Subcutaneous abdominal adipose tissue (tissue), 5 donors: ENCODE measurements around the gene SPSB2.
A peak's percentile ranks its signal among the peaks of the same experiment; 100 is the strongest.

Experiments
- H3K27ac ChIP-seq: one replicate; pipeline ENCODE4 v1.7.0; 2013; ENCODE audit warnings: low read depth, mild to moderate bottlenecking, inconsistent platforms, low read length, moderate library complexity
- H3K27me3 ChIP-seq, 5 donors: one replicate each; pipeline ENCODE4 v1.7.0; 2013; ENCODE audit warnings: low read length in 5 of 5, inconsistent platforms in 1 of 5; ENCODE audit not compliant: control insufficient read depth in 5 of 5, insufficient read depth in 4 of 5
- H3K36me3 ChIP-seq, 5 donors: one replicate each; pipeline ENCODE4 v1.7.0; 2013; ENCODE audit warnings: low read length in 5 of 5; ENCODE audit not compliant: control insufficient read depth in 5 of 5, insufficient read depth in 5 of 5
- H3K4me1 ChIP-seq, 5 donors: one replicate each; pipeline ENCODE4 v1.7.0; 2013; ENCODE audit warnings: low read length in 5 of 5, mild to moderate bottlenecking in 3 of 5, moderate library complexity in 1 of 5; ENCODE audit not compliant: control insufficient read depth in 5 of 5, insufficient read depth in 5 of 5
- H3K4me3 ChIP-seq, 5 donors: one replicate each; pipeline ENCODE4 v1.7.0; 2013; ENCODE audit warnings: low read length in 5 of 5, low read depth in 1 of 5
- H3K9ac ChIP-seq, 5 donors: one replicate each; pipeline ENCODE4 v1.7.0; 2013; ENCODE audit warnings: low read length in 5 of 5, mild to moderate bottlenecking in 4 of 5, moderate library complexity in 3 of 5
- H3K9me3 ChIP-seq, 5 donors: one replicate each; pipeline ENCODE4 v1.7.0; 2013; ENCODE audit warnings: low read length in 5 of 5; ENCODE audit not compliant: control insufficient read depth in 5 of 5
- donor health status: healthy.
- donor health status: healthy.
- donor health status: healthy.
- donor health status: healthy.
- donor health status: healthy.

Gene SPSB2

GRCh38 chr12:6851921-6852650 lies 21.0 kb downstream of the SPSB2 start, which contains the start of gene USP5:
TSS of gene USP5 (plus strand) at chr12:6852150. CDS start at chr12:6852180, 30 bp downstream.
- Histone ChIP-seq H3K9me3 (peaks cover 0 to 5% (median 0%) of the 10 kb centered on the region in 5 donors), H3K4me3 (peak within 1 kb of the TSS; percentile 94 to 100 (median 98)), H3K9ac (peak within 1 kb of the TSS; percentile 78 to 99 (median 86)), H3K4me1 (peaks cover 17 to 24% (median 23%) of the 10 kb centered on the region in 5 donors), H3K27me3 (peaks cover 0 to 14% (median 0%) of the 10 kb centered on the region in 5 donors), H3K27ac (peak within 1 kb of the TSS; percentile 96), H3K36me3 (peaks cover 0 to 24% (median 18%) of the 10 kb centered on the region in 5 donors)

GRCh38 chr12:6851153-6851920 lies 21.8 kb downstream of the SPSB2 start, which contains the start of gene CDCA3:
TSS of gene CDCA3 (minus strand) at chr12:6851286. CDS start at chr12:6850952, 334 bp downstream.
- H3K9ac ChIP-seq = peak within 1 kb of the TSS; percentile 78 to 99 (median 86)
- H3K4me3 ChIP-seq = peak within 1 kb of the TSS; percentile 94 to 100 (median 98)
- H3K4me1 ChIP-seq = peaks cover 17 to 24% (median 23%) of the 10 kb centered on the region in 5 donors
- peak within 1 kb of the TSS; percentile 96 for H3K27ac ChIP-seq
- H3K9me3 ChIP-seq = peaks cover 0 to 5% (median 0%) of the 10 kb centered on the region in 5 donors
- H3K36me3 ChIP-seq = peaks cover 0 to 18% (median 11%) of the 10 kb centered on the region in 5 donors
- peaks cover 0 to 14% (median 0%) of the 10 kb centered on the region in 5 donors for H3K27me3 ChIP-seq

DNA sequence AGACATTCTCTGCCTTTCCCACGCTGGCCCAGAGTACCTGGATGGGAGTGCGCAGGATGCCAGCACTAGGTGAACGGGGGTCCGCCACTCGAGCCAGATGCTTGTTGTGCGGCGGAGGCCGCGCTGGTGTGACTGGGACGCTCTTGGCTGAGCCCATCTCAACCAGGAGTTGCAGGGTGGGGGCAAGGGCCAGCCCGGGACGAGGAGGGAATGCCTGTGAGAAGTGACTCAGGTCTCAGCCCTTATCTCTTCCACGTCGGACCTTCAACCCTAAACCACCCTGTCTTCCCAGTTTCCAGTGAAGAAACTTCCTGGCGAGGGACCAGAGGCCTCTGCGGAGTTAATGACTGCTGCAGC lies 22.3 kb downstream of the SPSB2 start:
- Histone ChIP-seq H3K9ac (peak overlapping the region in 2 of 5 donors; percentile 71 to 99), H3K4me3 (peak overlapping the region; percentile 85 to 100 (median 98)), H3K27me3 (peaks cover 0 to 14% (median 0%) of the 10 kb centered on the region in 5 donors), H3K4me1 (peaks cover 17 to 24% (median 23%) of the 10 kb centered on the region in 5 donors), H3K9me3 (peaks cover 0 to 5% (median 0%) of the 10 kb centered on the region in 5 donors), H3K27ac (peak overlapping the region; percentile 96), H3K36me3 (peaks cover 0 to 14% (median 6%) of the 10 kb centered on the region in 5 donors)

- no peak overlapping the region for H3K27ac ChIP-seq
- H3K27me3 ChIP-seq = peaks cover 0 to 14% (median 0%) of the 10 kb centered on the region in 5 donors
- H3K9me3 ChIP-seq = peaks cover 0 to 5% (median 0%) of the 10 kb centered on the region in 5 donors
- no peak overlapping the region for H3K9ac ChIP-seq
- peaks cover 17 to 24% (median 23%) of the 10 kb centered on the region in 5 donors for H3K4me1 ChIP-seq
- H3K36me3 ChIP-seq = peaks cover 0 to 9% (median 7%) of the 10 kb centered on the region in 5 donors
- no peak overlapping the region for H3K4me3 ChIP-seq
Observed at GRCh38 chr12:6849976-6850560, 23.0 kb downstream of the SPSB2 start.

DNA sequence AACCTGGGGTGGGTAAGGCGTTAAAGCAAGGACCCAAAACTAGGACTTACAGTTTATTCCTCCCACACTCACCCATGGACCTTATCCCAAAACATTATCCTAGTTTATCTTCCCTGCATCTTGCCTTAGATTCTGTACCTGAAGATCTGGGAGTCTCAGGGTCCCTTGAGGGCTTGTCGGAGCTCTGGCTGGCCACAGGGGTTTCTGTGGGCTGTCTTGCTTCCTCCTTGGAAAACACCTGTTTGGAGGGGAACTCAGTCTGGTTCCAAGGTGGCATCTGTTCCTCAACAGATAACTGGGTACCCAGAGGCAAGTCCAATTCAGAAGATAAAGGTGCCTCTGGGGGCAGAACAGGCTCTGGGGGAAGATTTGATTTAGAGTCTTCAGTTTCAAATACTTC lies 23.7 kb downstream of the SPSB2 start:
- H3K36me3 ChIP-seq = peaks cover 0 to 9% (median 7%) of the 10 kb centered on the region in 5 donors
- peaks cover 0 to 5% (median 0%) of the 10 kb centered on the region in 5 donors for H3K9me3 ChIP-seq

GRCh38 chr12:6847676-6848075 lies 25.4 kb downstream of the SPSB2 start:
- no peak overlapping the region for H3K4me3 ChIP-seq
- H3K27ac ChIP-seq = no peak overlapping the region
- H3K9ac ChIP-seq = no peak overlapping the region
- peaks cover 0 to 9% (median 7%) of the 10 kb centered on the region in 5 donors for H3K36me3 ChIP-seq
- H3K9me3 ChIP-seq = peaks cover 0 to 5% (median 0%) of the 10 kb centered on the region in 5 donors
- peaks cover 0 to 22% (median 3%) of the 10 kb centered on the region in 5 donors for H3K27me3 ChIP-seq
- peaks cover 10 to 18% (median 13%) of the 10 kb centered on the region in 5 donors for H3K4me1 ChIP-seq

More for the DNA sequence above, 23.7 kb downstream of the SPSB2 start:
- Histone ChIP-seq H3K9ac (no peak overlapping the region), H3K4me1 (peaks cover 17 to 24% (median 23%) of the 10 kb centered on the region in 5 donors), H3K27ac (no peak overlapping the region), H3K27me3 (peaks cover 0 to 14% (median 0%) of the 10 kb centered on the region in 5 donors), H3K4me3 (no peak overlapping the region)

DNA sequence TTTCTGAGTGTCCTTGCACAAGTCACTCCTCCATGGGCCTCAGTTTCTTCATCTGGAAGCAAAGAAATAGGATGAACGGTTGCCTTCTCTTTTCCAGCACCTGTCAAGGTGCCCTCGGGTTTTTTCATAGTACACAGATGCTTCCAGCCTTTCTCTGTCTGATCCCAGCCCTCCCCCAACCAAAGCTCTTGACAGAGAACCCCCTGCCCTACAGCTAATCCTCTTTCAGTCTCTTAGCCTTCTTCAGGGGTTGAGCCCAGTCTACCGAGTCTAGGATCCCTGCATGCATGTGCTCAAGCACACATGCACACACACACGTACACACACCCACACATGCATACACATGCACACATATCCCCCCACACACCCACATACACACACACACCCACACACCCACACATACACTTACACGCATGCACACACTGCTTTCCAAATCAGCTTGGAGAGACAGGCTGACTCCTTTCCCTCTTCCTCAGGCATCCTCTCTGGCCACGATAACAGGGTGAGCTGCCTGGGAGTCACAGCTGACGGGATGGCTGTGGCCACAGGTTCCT lies 26.7 kb downstream of the SPSB2 start:
- H3K27ac ChIP-seq = no peak overlapping the region
- H3K9me3 ChIP-seq = no peaks in the 10 kb centered on the region
- H3K4me1 ChIP-seq = peaks cover 6 to 9% (median 8%) of the 10 kb centered on the region in 5 donors
- H3K4me3 ChIP-seq = no peak overlapping the region
- H3K9ac ChIP-seq = no peak overlapping the region
- peaks cover 0 to 17% (median 7%) of the 10 kb centered on the region in 5 donors for H3K27me3 ChIP-seq
- peaks cover 0 to 9% (median 3%) of the 10 kb centered on the region in 5 donors for H3K36me3 ChIP-seq

GRCh38 chr12:6845395-6845794 lies 27.7 kb downstream of the SPSB2 start:
- Histone ChIP-seq H3K9me3 (no peaks in the 10 kb centered on the region), H3K36me3 (peaks cover 0 to 9% (median 3%) of the 10 kb centered on the region in 5 donors), H3K27ac (no peak overlapping the region), H3K9ac (no peak overlapping the region), H3K4me3 (no peak overlapping the region), H3K27me3 (peaks cover 0 to 17% (median 7%) of the 10 kb centered on the region in 5 donors), H3K4me1 (no peaks in the 10 kb centered on the region)

DNA sequence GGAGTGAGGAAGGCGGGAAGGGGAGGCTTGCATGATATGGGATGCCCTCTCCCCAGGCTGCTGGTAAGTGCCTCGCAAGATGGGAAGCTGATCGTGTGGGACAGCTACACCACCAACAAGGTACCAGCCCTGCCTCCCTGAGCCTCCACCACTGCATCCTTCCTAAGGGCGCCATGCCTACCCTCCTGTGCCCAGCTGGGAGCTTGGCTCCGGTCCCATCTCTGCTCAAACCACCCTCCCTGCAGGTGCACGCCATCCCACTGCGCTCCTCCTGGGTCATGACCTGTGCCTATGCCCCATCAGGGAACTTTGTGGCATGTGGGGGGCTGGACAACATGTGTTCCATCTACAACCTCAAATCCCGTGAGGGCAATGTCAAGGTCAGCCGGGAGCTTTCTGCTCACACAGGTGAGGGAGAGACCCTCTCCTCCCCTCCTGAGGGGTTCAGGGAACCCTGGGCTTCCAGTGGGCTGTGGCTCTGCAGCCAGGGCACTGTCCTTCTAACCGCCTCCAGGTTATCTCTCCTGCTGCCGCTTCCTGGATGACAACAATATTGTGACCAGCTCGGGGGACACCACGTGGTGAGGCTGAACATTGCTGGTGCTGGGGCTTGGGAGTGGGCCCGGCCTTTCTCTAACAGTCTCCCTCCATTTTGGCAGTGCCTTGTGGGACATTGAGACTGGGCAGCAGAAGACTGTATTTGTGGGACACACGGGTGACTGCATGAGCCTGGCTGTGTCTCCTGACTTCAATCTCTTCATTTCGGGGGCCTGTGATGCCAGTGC lies 29.8 kb downstream of the SPSB2 start:
- Histone ChIP-seq H3K36me3 (peaks cover 0 to 18% (median 9%) of the 10 kb centered on the region in 5 donors), H3K9me3 (no peaks in the 10 kb centered on the region), H3K4me3 (no peak overlapping the region), H3K27ac (no peak overlapping the region), H3K27me3 (peaks cover 0 to 17% (median 7%) of the 10 kb centered on the region in 5 donors), H3K4me1 (no peaks in the 10 kb centered on the region), H3K9ac (no peak overlapping the region)
